Measurements from ENCODE around the gene KCNQ5. TPM values are rescaled to one million over a fixed set of nuclear protein-coding genes. Genes with fewer than 3 reads are reported as not detected.

The KCNQ5 gene
- polyA plus RNA-seq, 1 donor (not counting 4 experiments of a cell fraction or from before 2014, with no cell fraction given) = 3.4 TPM

DNA sequence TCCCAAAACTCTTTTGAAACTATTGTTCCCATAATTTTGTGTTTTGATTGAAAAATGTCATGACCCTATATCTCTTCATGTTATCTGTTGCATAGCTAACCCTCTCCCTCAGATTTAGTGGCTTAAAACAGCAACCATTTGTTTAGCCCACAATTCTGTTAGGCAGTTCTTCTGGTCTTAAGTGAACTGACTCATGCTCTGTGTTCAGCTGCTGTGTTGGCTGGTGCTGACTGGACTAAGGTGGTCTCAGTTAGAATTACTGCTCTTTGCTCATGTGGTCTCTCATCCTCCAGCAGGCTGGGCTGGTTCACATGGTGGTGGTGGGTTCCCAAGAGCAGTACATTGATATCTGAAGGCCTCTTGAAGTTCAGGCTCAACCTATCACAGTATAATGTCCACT is 522.7 kb downstream of the KCNQ5 start:
- no peak for FAIRE-seq
- no peaks in the 10 kb centered on the region for H3K9me1 ChIP-seq (ENCODE audit: control insufficient read depth, extremely low read depth, insufficient read depth, low read length)

DNA sequence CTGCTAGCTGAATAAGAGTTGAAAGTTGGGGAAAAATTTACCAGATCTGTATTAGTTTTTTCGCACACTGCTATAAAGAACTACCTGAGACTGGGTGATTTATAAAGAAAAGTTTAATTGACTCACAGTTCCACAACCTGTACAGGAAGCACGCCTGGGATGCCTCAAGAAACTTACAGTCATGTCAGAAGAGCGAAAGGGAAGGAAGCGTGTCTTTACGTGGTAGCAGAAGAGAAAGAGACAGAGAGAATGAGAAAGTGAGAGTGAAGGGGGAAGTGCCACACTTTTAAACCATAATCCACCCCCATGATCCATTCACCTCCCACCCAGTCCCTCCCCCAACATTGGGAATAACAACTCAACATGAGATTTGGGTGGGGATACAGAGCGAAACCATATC is 523.8 kb downstream of the KCNQ5 start:
- H3K9me3 ChIP-seq (ENCODE audit: control insufficient read depth, low read depth, low read length) = no peaks in the 10 kb centered on the region
- dilution Hi-C loops (cut with MboI; ENCODE audit: extremely low pct_ligation_motif_present, low sequenced_read_pairs) = no loop called here
- no peak overlapping the region for H3K27ac ChIP-seq (ENCODE audit: control insufficient read depth, insufficient read depth, low read length)
- no peak overlapping the region for H3K9ac ChIP-seq (ENCODE audit: control insufficient read depth, extremely low read depth, insufficient read depth, low read length)
- no peak for TF ChIP-seq EZH2 (IDR thresholded peaks at IDR 0.05; ENCODE audit: low read length)
- TF ChIP-seq, protein P1, sequence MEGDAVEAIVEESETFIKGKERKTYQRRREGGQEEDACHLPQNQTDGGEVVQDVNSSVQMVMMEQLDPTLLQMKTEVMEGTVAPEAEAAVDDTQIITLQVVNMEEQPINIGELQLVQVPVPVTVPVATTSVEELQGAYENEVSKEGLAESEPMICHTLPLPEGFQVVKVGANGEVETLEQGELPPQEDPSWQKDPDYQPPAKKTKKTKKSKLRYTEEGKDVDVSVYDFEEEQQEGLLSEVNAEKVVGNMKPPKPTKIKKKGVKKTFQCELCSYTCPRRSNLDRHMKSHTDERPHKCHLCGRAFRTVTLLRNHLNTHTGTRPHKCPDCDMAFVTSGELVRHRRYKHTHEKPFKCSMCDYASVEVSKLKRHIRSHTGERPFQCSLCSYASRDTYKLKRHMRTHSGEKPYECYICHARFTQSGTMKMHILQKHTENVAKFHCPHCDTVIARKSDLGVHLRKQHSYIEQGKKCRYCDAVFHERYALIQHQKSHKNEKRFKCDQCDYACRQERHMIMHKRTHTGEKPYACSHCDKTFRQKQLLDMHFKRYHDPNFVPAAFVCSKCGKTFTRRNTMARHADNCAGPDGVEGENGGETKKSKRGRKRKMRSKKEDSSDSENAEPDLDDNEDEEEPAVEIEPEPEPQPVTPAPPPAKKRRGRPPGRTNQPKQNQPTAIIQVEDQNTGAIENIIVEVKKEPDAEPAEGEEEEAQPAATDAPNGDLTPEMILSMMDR (optimal IDR thresholded peaks at IDR 0.05 in 1 of 3, IDR thresholded peaks at IDR 0.05 in 1 of 3, conservative IDR thresholded peaks at IDR 0.05 in 1 of 3; ENCODE audit: extremely low read depth in 1 of 3, insufficient read depth in 2 of 3, low read length in 3 of 3) = no peak
- no peaks in the 10 kb centered on the region for H3K4me1 ChIP-seq (ENCODE audit: control insufficient read depth, extremely low read depth, insufficient read depth, low read length)
- H3K79me2 ChIP-seq (ENCODE audit: control insufficient read depth, insufficient read depth, low read length) = no peaks in the 10 kb centered on the region
- H3K27me3 ChIP-seq (ENCODE audit: control insufficient read depth, extremely low read depth, insufficient read depth, low read length) = no peaks in the 10 kb centered on the region
- DNase-seq (ENCODE audit: low read depth, low spot score) (no peak), FAIRE-seq (no peak)
- H3K9me1 ChIP-seq (ENCODE audit: control insufficient read depth, extremely low read depth, insufficient read depth, low read length) = no peaks in the 10 kb centered on the region
- no peak overlapping the region for H3K4me3 ChIP-seq (ENCODE audit: control insufficient read depth in 2 of 3, extremely low read depth in 1 of 3, insufficient read depth in 2 of 3, low read depth in 1 of 3, low read length in 3 of 3)
- no peak overlapping the region for H2AFZ ChIP-seq (ENCODE audit: control insufficient read depth, low read length)
- no peak overlapping the region for H3K4me2 ChIP-seq (ENCODE audit: control insufficient read depth, extremely low read depth, insufficient read depth, low read depth, low read length)
- no peaks in the 10 kb centered on the region for H4K20me1 ChIP-seq (ENCODE audit: control insufficient read depth, extremely low read depth, insufficient read depth, low read length)
- H3K36me3 ChIP-seq (ENCODE audit: control insufficient read depth in 2 of 2, extremely low read depth in 1 of 2, insufficient read depth in 2 of 2, low read length in 2 of 2) = no peaks in the 10 kb centered on the region

More for the DNA sequence above, 522.7 kb downstream of the KCNQ5 start:
- H3K27ac ChIP-seq (ENCODE audit: control insufficient read depth, insufficient read depth, low read length) = no peak overlapping the region
- H3K79me2 ChIP-seq (ENCODE audit: control insufficient read depth, insufficient read depth, low read length) = no peaks in the 10 kb centered on the region
- no peaks in the 10 kb centered on the region for H3K4me1 ChIP-seq (ENCODE audit: control insufficient read depth, extremely low read depth, insufficient read depth, low read length)
- no peak overlapping the region for H3K9ac ChIP-seq (ENCODE audit: control insufficient read depth, extremely low read depth, insufficient read depth, low read length)
- DNase-seq (ENCODE audit: low read depth, low spot score) = no peak
- no peak overlapping the region for H2AFZ ChIP-seq (ENCODE audit: control insufficient read depth, low read length)
- H3K4me3 ChIP-seq (ENCODE audit: control insufficient read depth in 2 of 3, extremely low read depth in 1 of 3, insufficient read depth in 2 of 3, low read depth in 1 of 3, low read length in 3 of 3) = no peak overlapping the region
- H4K20me1 ChIP-seq (ENCODE audit: control insufficient read depth, extremely low read depth, insufficient read depth, low read length) = no peaks in the 10 kb centered on the region
- dilution Hi-C loops (cut with MboI; ENCODE audit: extremely low pct_ligation_motif_present, low sequenced_read_pairs) = no loop called here
- H3K27me3 ChIP-seq (ENCODE audit: control insufficient read depth, extremely low read depth, insufficient read depth, low read length) = no peaks in the 10 kb centered on the region
- TF ChIP-seq, protein P1 (optimal IDR thresholded peaks at IDR 0.05 in 1 of 3, IDR thresholded peaks at IDR 0.05 in 1 of 3, conservative IDR thresholded peaks at IDR 0.05 in 1 of 3; ENCODE audit: extremely low read depth in 1 of 3, insufficient read depth in 2 of 3, low read length in 3 of 3) = no peak
- TF ChIP-seq EZH2 (IDR thresholded peaks at IDR 0.05; ENCODE audit: low read length) = no peak
- no peaks in the 10 kb centered on the region for H3K36me3 ChIP-seq (ENCODE audit: control insufficient read depth in 2 of 2, extremely low read depth in 1 of 2, insufficient read depth in 2 of 2, low read length in 2 of 2)
- H3K4me2 ChIP-seq (ENCODE audit: control insufficient read depth, extremely low read depth, insufficient read depth, low read depth, low read length) = no peak overlapping the region
- H3K9me3 ChIP-seq (ENCODE audit: control insufficient read depth, low read depth, low read length) = no peaks in the 10 kb centered on the region

All from keratinocyte (primary cell).